Pancreas (tissue), 10 donors: Measurements from ENCODE around the gene ZNF18. TPM values are rescaled to one million over a fixed set of nuclear protein-coding genes. Genes with fewer than 3 reads are reported as not detected.
A peak's percentile ranks its signal among the peaks of the same experiment; 100 is the strongest.
"Not testable (repeated sequence)": the region's sequence is repeated elsewhere in the genome, so short reads cannot be mapped to it uniquely, and the experiment has no call there.

Experiments
- ATAC-seq, 4 donors: fragments of 200-7000 bp; cut with Tn5 transposase; one replicate each; pipeline versions ENCODE4 v1.8.0 to v1.9.1; 2020; ENCODE audit warnings: mild to moderate bottlenecking in 4 of 4, moderate library complexity in 4 of 4
- DNase-seq, 6 donors: peaks; one replicate each; pipeline ENCODE4 v3.0.0-alpha.2; 2020
- FAIRE-seq: peaks from 2 replicates; lab custom pipeline; 2012; peaks lifted over from hg19 to GRCh38; lab: Jason Lieb, UNC
- H3K27ac ChIP-seq, 4 donors: fragments of 200-600 bp; sonication (generic); 1 replicate in 3 of 4; 2 replicates in 1 of 4; pipeline versions ENCODE4 v1.5.0 to v1.8.0; 2020
- H3K27me3 ChIP-seq, 4 donors: fragments of 200-600 bp; one replicate each; pipeline ENCODE4 v1.8.0; 2021
- H3K36me3 ChIP-seq, 3 donors: fragments of 200-600 bp; sonication (generic) in 1 of 3; one replicate each; pipeline versions ENCODE4 v1.5.0 to v1.8.0; 2020 to 2021
- H3K4me1 ChIP-seq, 3 donors: fragments of 200-600 bp; one replicate each; pipeline ENCODE4 v1.8.0; 2021
- H3K4me3 ChIP-seq, 4 donors: fragments of 200-600 bp; sonication (generic) in 2 of 4; one replicate each; pipeline versions ENCODE4 v1.5.0 to v1.8.0; 2020 to 2021
- H3K9me3 ChIP-seq, 4 donors: fragments of 200-600 bp; one replicate each; pipeline ENCODE4 v1.8.0; 2021
- CTCF ChIP-seq, 4 donors: fragments of 200-600 bp; sonication (generic) in 3 of 4; IDR thresholded peaks; one replicate each; pipeline versions ENCODE4 v1.5.0 to v1.8.0; 2021; ENCODE audit warnings: antibody characterized with exemption in 4 of 4
- WGBS, 2 donors: extraction: QIAGEN DNeasy Blood & Tissue Kit; methylation state at CpG; one replicate each; pipeline ENCODE4 v1.1.7; 2013; 5-methylcytosine and 5-hydroxymethylcytosine counted together
- intact Hi-C, 3 donors: fragments of 100-400 bp; cut with DNase I; formaldehyde crosslinking; loops; one replicate each; pipeline versions ENCODE4 v1.11.1 to v1.14.2; 2022
- polyA plus RNA-seq, 2 donors: library from polyadenylated mRNA; stranded (reverse); fragments of 200-250 nt; gene quantifications; one replicate each; pipeline ENCODE4 v1.2.3, GENCODE V29; 2013
- total RNA-seq, 6 donors: library from RNA; stranded (reverse); fragmentation: NEBNext Ultra II Directional in 4 of 6; extraction: Animal tissue kit (Norgen Biotek cat#: 25700) in 4 of 6; gene quantifications; one replicate each; pipeline versions ENCODE4 v1.2.1 to v1.2.4, GENCODE V29; 2021 to 2023
- donor health status: healthy with polysubstance abuse.
- donor health status: DM: no; HTN: no; CAD: no; lungs with moderate emphysema.
- donor health status: DM: no; HTN: no; CAD: no.
- donor health status: control.
- donor health status: control.
- donor health status: Bipolar disorder and iron deficiency.
- donor health status: DM: yes; HTN: yes; CAD: no.
- donor health status: DM: no; HTN: no; CAD: no.
- donor health status: DM: no; HTN: no; CAD: no.
- donor health status: DM: yes; HTN: yes; CAD: no.

Gene ZNF18
- total and polyA plus RNA-seq, 8 donors: 2.1 to 7.0 (median 3.3) TPM

GRCh38 chr17:11986179-11986941 is 10.9 kb downstream of the ZNF18 start:
- Histone ChIP-seq H3K36me3 (peaks cover 0 to 6% (median 6%) of the 10 kb centered on the region in 3 donors), H3K4me1 (no peaks in the 10 kb centered on the region), H3K27me3 (no peaks in the 10 kb centered on the region), H3K27ac (no peak overlapping the region), H3K4me3 (no peak overlapping the region), H3K9me3 (no peaks in the 10 kb centered on the region)
- DNase-seq (no peak), FAIRE-seq (no peak), ATAC-seq (peak in 1 of 4 donors; percentile 53)
- intact Hi-C loops: loop anchor here in 1 of 3 donors (10.0 kb wide), 1 partner anchor 1112 kb away; no protein-coding TSS in a partner anchor
- no peak for TF ChIP-seq CTCF (IDR thresholded peaks at IDR 0.05)
- WGBS, 2 donors: 85 to 89% methylated on average over 4 of the region's 4 CpGs

- no peak for DNase-seq
- no peak for FAIRE-seq
- H3K27me3 ChIP-seq: no peaks in the 10 kb centered on the region
- no peak for TF ChIP-seq CTCF (IDR thresholded peaks at IDR 0.05)
- no peaks in the 10 kb centered on the region for H3K9me3 ChIP-seq
- intact Hi-C loops: loop anchor here in 1 of 3 donors (10.0 kb wide), 1 partner anchor 1107 kb away; no protein-coding TSS in a partner anchor
- no peak overlapping the region for H3K4me3 ChIP-seq
- no peak for ATAC-seq
- no peaks in the 10 kb centered on the region for H3K4me1 ChIP-seq
- no peak overlapping the region for H3K27ac ChIP-seq
- peaks cover 0 to 11% (median 6%) of the 10 kb centered on the region in 3 donors for H3K36me3 ChIP-seq
- WGBS, 2 donors: 93 to 95% methylated on average over 4 of the region's 4 CpGs
Measured at GRCh38 chr17:11981862-11982261, 15.4 kb downstream of the ZNF18 start.

GRCh38 chr17:11980813-11981212 is 16.5 kb downstream of the ZNF18 start:
- ATAC-seq (no peak), DNase-seq (no peak), FAIRE-seq (no peak)
- H3K27me3 ChIP-seq: no peaks in the 10 kb centered on the region
- WGBS, 2 donors: 66 to 82% methylated on average over 2 of the region's 2 CpGs
- no peak overlapping the region for H3K4me3 ChIP-seq
- H3K4me1 ChIP-seq: no peaks in the 10 kb centered on the region
- H3K9me3 ChIP-seq: no peaks in the 10 kb centered on the region
- peaks cover 0 to 11% (median 6%) of the 10 kb centered on the region in 3 donors for H3K36me3 ChIP-seq
- H3K27ac ChIP-seq: no peak overlapping the region
- no peak for TF ChIP-seq CTCF (IDR thresholded peaks at IDR 0.05)
- intact Hi-C loops: loop anchor here in 1 of 3 donors (10.0 kb wide), 1 partner anchor 1106 kb away; no protein-coding TSS in a partner anchor

GRCh38 chr17:11979795-11980194 is 17.5 kb downstream of the ZNF18 start:
- no peak for DNase-seq
- Histone ChIP-seq H3K9me3 (no peaks in the 10 kb centered on the region), H3K36me3 (peaks cover 0 to 11% (median 6%) of the 10 kb centered on the region in 3 donors), H3K4me1 (no peaks in the 10 kb centered on the region), H3K27me3 (no peaks in the 10 kb centered on the region), H3K27ac (no peak overlapping the region), H3K4me3 (no peak overlapping the region)
- no peak for TF ChIP-seq CTCF (IDR thresholded peaks at IDR 0.05)
- no peak for ATAC-seq
- FAIRE-seq: no peak
- intact Hi-C loops: loop anchor here in 1 of 3 donors (10.0 kb wide), 1 partner anchor 1105 kb away; no protein-coding TSS in a partner anchor
- 89 to 92% methylated on average over 3 of the region's 3 CpGs for WGBS, 2 donors

GRCh38 chr17:11972741-11973140 is 24.5 kb downstream of the ZNF18 start:
- H3K27me3 ChIP-seq, DNase-seq, H3K36me3 ChIP-seq, H3K27ac ChIP-seq, intact Hi-C loops, H3K9me3 ChIP-seq, H3K4me3 ChIP-seq, ATAC-seq, FAIRE-seq, H3K4me1 ChIP-seq: not testable (repeated sequence)
- 92 to 97% methylated on average over 19 of the region's 19 CpGs for WGBS, 2 donors
